Stimulated activated naive CD8-positive, alpha-beta T cell treated with anti-CD3 and anti-CD28 coated beads, Interleukin-15, Interleukin-2, amounts not matched to agents 100 ng/mL and 50 ng/mL, for 24 hours (primary cell): Measurements from ENCODE around the gene PALM.

Experiments
- H3K27ac Mint-ChIP-seq: one replicate; pipeline ENCODE4 v1.8.0; 2021; ENCODE audit warnings: mild to moderate bottlenecking, mixed read lengths
- H3K27me3 Mint-ChIP-seq: one replicate; pipeline ENCODE4 v1.8.0; 2021; ENCODE audit warnings: mixed read lengths
- H3K36me3 Mint-ChIP-seq: one replicate; pipeline ENCODE4 v1.8.0; 2021; ENCODE audit warnings: low read depth, mixed read lengths
- H3K4me1 Mint-ChIP-seq: one replicate; pipeline ENCODE4 v1.8.0; 2021; ENCODE audit warnings: low read depth, mixed read lengths
- H3K4me3 Mint-ChIP-seq: one replicate; pipeline ENCODE4 v1.8.0; 2021; ENCODE audit warnings: mild to moderate bottlenecking, mixed read lengths
- H3K9me3 Mint-ChIP-seq: one replicate; pipeline ENCODE4 v1.8.0; 2021; ENCODE audit warnings: mixed read lengths

The PALM gene

GRCh38 chr19:757811-758668, 49.3 kb downstream of the PALM start:
- H3K27me3 Mint-ChIP-seq: no peaks in the 10 kb centered on the region
- no peaks in the 10 kb centered on the region for H3K4me1 Mint-ChIP-seq
- no peak overlapping the region for H3K27ac Mint-ChIP-seq
- H3K36me3 Mint-ChIP-seq: no peaks in the 10 kb centered on the region
- peaks cover 4% of the 10 kb centered on the region for H3K9me3 Mint-ChIP-seq
- H3K4me3 Mint-ChIP-seq: no peak overlapping the region

GRCh38 chr19:763181-763580, 54.4 kb downstream of the PALM start:
- Mint-ChIP-seq H3K9me3 (peaks cover 4% of the 10 kb centered on the region), H3K27me3 (no peaks in the 10 kb centered on the region), H3K27ac (no peak overlapping the region), H3K4me1 (no peaks in the 10 kb centered on the region), H3K36me3 (no peaks in the 10 kb centered on the region), H3K4me3 (no peak overlapping the region)

GRCh38 chr19:763869-764268, 55.1 kb downstream of the PALM start:
- H3K36me3 Mint-ChIP-seq: no peaks in the 10 kb centered on the region
- H3K27ac Mint-ChIP-seq: no peak overlapping the region
- H3K9me3 Mint-ChIP-seq: peaks cover 4% of the 10 kb centered on the region
- H3K4me1 Mint-ChIP-seq: no peaks in the 10 kb centered on the region
- H3K27me3 Mint-ChIP-seq: no peaks in the 10 kb centered on the region
- H3K4me3 Mint-ChIP-seq: no peak overlapping the region

DNA sequence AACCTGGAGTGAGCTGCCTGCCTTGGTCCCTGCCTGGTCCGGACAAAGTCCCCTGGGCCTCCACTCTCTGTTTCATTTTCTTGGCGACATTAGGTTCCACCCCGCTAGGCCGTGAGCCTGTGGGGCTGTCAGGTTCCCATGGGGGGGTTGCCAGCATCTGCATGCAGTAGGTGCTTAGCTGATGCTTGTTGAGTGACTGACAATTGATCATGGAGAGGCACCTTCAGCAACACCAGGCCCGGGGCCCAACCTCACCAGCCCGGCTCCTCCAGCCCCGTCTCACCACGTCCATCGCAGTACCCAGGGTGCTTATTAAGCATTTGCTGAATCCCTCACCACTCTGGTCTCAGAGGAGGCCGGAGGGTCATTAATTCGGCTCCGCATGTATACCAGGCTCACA, 55.6 kb downstream of the PALM start:
- Mint-ChIP-seq H3K27me3 (no peaks in the 10 kb centered on the region), H3K36me3 (no peaks in the 10 kb centered on the region), H3K27ac (no peak overlapping the region), H3K4me1 (no peaks in the 10 kb centered on the region), H3K9me3 (peaks cover 4% of the 10 kb centered on the region), H3K4me3 (no peak overlapping the region)

DNA sequence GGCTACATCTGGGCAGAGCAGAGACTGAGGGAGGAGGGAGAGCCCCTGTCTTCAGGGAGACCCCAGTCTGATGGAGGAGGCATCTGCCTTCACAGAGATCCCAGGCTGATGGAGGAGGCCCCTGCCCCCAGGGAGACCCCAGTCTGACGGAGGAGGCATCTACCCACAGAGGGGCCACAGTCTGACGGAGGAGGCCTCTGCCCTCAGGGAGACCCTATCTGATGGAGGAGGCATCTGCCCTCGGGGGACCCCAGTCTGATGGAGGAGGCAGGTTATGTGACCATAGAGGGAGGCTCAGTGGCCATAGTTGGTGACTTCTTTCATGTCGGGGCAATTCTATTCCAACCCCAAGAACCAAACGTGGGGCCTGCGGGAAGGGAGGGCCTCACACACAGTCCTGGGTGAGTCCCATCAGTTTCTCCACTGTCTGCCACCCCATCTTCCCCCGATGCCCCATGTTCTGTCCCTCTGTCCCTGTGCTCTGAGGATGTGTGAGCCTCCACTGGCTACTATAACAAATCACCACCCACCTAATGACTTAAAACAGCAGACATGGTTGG, 56.5 kb downstream of the PALM start:
- H3K9me3 Mint-ChIP-seq: no peaks in the 10 kb centered on the region
- no peaks in the 10 kb centered on the region for H3K36me3 Mint-ChIP-seq
- H3K27ac Mint-ChIP-seq: no peak overlapping the region
- peaks cover under 1% of the 10 kb centered on the region for H3K4me1 Mint-ChIP-seq
- no peak overlapping the region for H3K4me3 Mint-ChIP-seq
- peaks cover 1% of the 10 kb centered on the region for H3K27me3 Mint-ChIP-seq

DNA sequence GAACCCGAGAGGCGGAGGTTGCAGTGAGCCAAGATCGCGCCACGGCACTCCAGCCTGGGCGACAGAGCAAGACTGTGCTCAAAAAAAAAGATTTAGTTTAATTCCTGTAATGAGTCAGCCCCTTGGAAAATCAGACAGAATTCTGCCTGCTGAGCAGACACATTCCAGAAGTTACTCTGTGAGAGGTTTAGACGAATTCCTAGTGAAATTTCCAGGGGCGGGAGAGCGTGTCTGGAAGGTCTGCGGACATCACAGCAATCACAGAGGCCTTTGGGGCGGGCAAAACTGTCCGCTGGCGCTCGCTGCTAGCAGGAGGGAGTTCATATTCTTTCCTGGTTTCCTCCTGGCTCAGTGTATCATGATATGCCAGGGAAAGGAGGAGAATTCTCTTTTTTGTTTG, 59.7 kb downstream of the PALM start:
- H3K9me3 Mint-ChIP-seq: no peaks in the 10 kb centered on the region
- no peak overlapping the region for H3K4me3 Mint-ChIP-seq
- H3K27ac Mint-ChIP-seq: no peak overlapping the region
- peaks cover 3% of the 10 kb centered on the region for H3K27me3 Mint-ChIP-seq
- no peaks in the 10 kb centered on the region for H3K36me3 Mint-ChIP-seq
- peaks cover 2% of the 10 kb centered on the region for H3K4me1 Mint-ChIP-seq

GRCh38 chr19:769616-770015, 60.9 kb downstream of the PALM start:
- Mint-ChIP-seq H3K27ac (no peak overlapping the region), H3K4me3 (no peak overlapping the region), H3K27me3 (peaks cover 3% of the 10 kb centered on the region), H3K9me3 (no peaks in the 10 kb centered on the region), H3K36me3 (no peaks in the 10 kb centered on the region), H3K4me1 (peaks cover 2% of the 10 kb centered on the region)

DNA sequence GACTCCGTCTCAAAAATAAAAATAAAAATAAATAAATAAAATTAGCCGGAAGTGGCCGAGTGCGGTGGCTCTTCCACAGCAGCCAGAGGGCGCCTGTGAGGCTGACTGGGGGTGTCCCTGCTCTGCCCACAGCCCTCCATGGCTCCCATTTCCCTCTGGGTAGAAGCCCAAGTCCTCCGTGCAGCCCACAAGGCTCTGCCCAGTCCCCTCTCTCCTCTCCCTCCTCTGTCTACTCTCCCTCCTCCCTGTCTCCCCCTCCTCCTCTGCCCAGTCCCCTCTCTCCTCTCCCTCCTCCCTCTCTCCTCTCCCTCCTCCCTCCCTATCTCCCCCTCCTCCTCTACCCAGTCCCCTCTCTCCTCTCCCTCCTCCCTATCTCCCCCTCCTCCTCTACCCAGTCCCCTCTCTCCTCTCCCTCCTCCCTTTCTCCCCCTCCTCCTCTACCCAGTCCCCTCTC, 62.6 kb downstream of the PALM start:
- no peaks in the 10 kb centered on the region for H3K9me3 Mint-ChIP-seq
- H3K36me3 Mint-ChIP-seq: no peaks in the 10 kb centered on the region
- H3K27ac Mint-ChIP-seq: no peak overlapping the region
- H3K4me3 Mint-ChIP-seq: no peak overlapping the region
- H3K27me3 Mint-ChIP-seq: peaks cover 3% of the 10 kb centered on the region
- peaks cover 2% of the 10 kb centered on the region for H3K4me1 Mint-ChIP-seq

- Mint-ChIP-seq H3K4me3 (no peak overlapping the region), H3K4me1 (peaks cover 2% of the 10 kb centered on the region), H3K27ac (no peak overlapping the region), H3K36me3 (no peaks in the 10 kb centered on the region), H3K9me3 (no peaks in the 10 kb centered on the region), H3K27me3 (peaks cover 3% of the 10 kb centered on the region)
Measured at GRCh38 chr19:772063-772462, 63.3 kb downstream of the PALM start.

- Mint-ChIP-seq H3K4me1 (peaks cover 2% of the 10 kb centered on the region), H3K36me3 (no peaks in the 10 kb centered on the region), H3K27me3 (peaks cover 3% of the 10 kb centered on the region), H3K4me3 (no peak overlapping the region), H3K9me3 (no peaks in the 10 kb centered on the region), H3K27ac (no peak overlapping the region)
Measured at GRCh38 chr19:772730-773436, 64.1 kb downstream of the PALM start.

DNA sequence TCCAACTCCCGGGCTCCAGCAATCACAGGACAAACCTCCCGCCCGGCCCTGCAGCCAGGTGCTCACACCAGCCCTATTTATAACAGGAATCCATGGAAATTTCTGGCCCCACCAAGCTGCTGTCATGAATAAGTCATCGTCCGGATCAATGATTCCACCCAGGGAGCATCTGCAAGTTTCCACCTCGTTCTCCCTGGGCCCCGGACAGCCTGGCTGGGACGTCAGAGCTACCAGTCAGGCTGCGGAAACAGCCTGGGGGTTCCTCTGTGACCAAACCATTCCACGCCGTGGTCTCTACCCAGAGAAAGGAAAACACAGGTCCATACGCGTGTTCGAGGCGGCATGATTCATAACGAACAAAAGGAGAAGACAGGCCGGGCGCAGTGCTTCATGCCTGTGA, 67.8 kb downstream of the PALM start:
- no peak overlapping the region for H3K4me3 Mint-ChIP-seq
- H3K27me3 Mint-ChIP-seq: no peaks in the 10 kb centered on the region
- H3K36me3 Mint-ChIP-seq: no peaks in the 10 kb centered on the region
- no peak overlapping the region for H3K27ac Mint-ChIP-seq
- no peaks in the 10 kb centered on the region for H3K4me1 Mint-ChIP-seq
- no peaks in the 10 kb centered on the region for H3K9me3 Mint-ChIP-seq

- no peak overlapping the region for H3K27ac Mint-ChIP-seq
- no peaks in the 10 kb centered on the region for H3K9me3 Mint-ChIP-seq
- no peak overlapping the region for H3K4me3 Mint-ChIP-seq
- no peaks in the 10 kb centered on the region for H3K27me3 Mint-ChIP-seq
- no peaks in the 10 kb centered on the region for H3K36me3 Mint-ChIP-seq
- H3K4me1 Mint-ChIP-seq: no peaks in the 10 kb centered on the region
Measured at GRCh38 chr19:778910-779653, 70.3 kb downstream of the PALM start.

- Mint-ChIP-seq H3K4me1 (no peaks in the 10 kb centered on the region), H3K36me3 (no peaks in the 10 kb centered on the region), H3K27me3 (no peaks in the 10 kb centered on the region), H3K27ac (no peak overlapping the region), H3K4me3 (no peak overlapping the region), H3K9me3 (no peaks in the 10 kb centered on the region)
Measured at GRCh38 chr19:780935-781334, 72.2 kb downstream of the PALM start.

DNA sequence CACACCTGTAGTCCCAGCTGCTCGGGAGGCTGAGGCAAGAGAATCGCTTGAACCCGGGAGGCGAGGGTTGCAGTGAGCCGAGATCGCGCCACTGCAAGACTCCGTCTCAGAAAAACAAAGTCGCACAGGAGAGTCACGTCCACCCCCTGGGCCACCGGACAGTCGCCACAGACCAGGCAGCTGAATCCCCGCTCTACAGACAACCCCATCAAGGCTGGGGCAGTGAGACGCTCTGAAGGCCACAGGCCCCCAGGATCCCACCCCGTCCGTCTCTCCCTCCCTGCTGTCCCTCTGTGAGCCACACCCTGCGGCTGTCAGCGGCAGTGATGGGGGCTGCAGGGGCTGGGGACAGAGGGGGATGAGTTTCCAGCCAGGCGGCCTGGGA, 73.1 kb downstream of the PALM start:
- Mint-ChIP-seq H3K27me3 (no peaks in the 10 kb centered on the region), H3K27ac (no peak overlapping the region), H3K4me1 (no peaks in the 10 kb centered on the region), H3K4me3 (no peak overlapping the region), H3K9me3 (no peaks in the 10 kb centered on the region), H3K36me3 (no peaks in the 10 kb centered on the region)
